M059J (cell line): Measurements from ENCODE around the gene SUPT20HL2. TPM values are rescaled to one million over a fixed set of nuclear protein-coding genes. Genes with fewer than 3 reads are reported as not detected.
"Not testable (repeated sequence)": the region's sequence is repeated elsewhere in the genome, so short reads cannot be mapped to it uniquely, and the experiment has no call there.

Experiments used
- DNase-seq: peaks from one replicate; pipeline ENCODE4 v3.0.0-alpha.2; 2012; ENCODE audit warnings: low read depth
- total RNA-seq: library from RNA; depleted of rRNA; stranded (reverse); fragments of >200 nt; shearing (Covaris generic); gene quantifications from 2 replicates; pipeline ENCODE4 v1.2.3, GENCODE V29; 2014; rRNA removed

The SUPT20HL2 gene
- 0.17 TPM in 1 of 2 replicates, not detected in the other for total RNA-seq

DNA sequence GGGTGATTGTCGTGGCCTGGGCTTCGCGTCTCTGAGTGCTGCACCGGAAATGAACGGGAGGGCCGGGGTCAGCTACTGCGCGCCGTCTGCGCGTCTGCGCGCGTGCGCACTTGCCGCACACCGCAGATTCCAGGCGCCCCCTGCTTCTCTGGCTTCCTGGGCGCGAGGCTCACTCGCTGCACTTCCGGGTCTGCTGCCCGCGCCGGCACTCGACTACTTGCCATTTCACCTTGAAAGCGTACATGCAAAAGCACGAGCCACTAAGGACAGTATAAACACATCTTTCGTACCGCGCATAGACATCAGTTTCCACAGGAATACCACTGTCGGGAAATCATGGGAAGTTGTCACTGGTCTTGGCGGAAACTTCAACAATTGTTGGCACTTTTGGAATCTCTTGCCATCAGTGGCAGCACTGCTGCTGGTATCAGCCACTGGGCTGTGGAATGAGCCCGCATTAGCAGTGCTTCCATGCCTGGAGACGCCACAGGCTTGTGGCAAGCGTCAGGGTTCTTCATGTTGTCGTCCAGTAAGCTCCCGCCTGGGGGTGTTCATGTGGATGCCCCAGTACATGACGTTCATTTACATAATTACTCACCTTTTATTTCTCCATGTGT, at the start of gene SUPT20HL2:
TSS of gene SUPT20HL2 (minus strand) at position 51 of the 617 bp plus-strand sequence. CDS start 754 bp downstream, outside the sequence.
- no peak for DNase-seq

DNA sequence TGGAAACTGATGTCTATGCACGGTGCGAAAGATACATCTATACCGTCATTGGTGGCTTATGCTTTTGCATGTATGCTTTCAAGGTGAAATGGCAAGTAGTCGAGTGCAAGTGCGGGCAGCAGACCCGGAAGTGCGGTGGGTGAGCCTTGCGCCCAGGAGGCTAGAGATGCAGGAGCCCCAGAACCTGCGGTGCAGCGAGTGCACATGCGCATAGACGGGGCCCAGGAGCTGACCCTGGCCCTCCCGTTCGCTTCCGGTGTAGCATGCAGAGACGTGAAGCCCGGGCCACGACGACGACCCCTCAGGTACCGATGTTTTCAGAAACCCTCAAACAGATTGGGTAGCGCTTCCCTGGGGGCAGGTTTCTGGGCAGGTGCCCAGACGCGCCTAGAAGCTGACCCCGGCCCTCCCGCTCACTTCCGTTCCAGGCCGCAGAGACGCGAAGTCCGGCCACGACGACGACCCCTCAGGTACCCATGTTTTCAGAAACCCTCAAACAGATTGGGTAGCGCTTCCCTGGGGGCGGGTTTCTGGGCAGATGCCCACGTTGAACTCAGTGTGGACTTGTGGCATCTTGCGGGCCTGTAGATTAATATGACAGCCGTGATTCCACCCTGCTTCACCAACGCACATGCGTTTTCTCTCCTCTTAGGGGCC, 48.3 kb upstream of the SUPT20HL2 start:
- DNase-seq = not testable (repeated sequence)

DNA sequence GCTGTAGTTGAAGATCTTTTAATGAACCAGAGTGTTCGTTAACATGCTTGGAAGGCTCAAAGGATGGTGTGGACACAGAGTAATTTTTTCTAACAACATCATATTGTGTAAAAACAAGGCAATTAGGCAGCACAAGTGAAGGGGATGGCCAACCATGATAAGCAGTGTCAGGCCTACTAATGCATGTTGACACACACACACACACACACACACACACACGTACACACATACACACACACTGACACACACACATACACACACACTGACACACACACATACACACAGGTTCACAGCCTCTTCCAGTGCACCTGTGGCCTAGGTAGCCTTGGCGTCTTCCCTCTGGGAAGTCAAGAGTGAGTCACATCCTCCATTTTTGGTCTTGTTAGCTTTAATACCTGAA, 46.4 kb upstream of the SUPT20HL2 start, which contains the start of gene SUPT20HL1:
TSS of gene SUPT20HL1 (plus strand) at position 368 of the 400 bp plus-strand sequence. CDS start 2,122 bp downstream, outside the sequence.
- no peak for DNase-seq

DNA sequence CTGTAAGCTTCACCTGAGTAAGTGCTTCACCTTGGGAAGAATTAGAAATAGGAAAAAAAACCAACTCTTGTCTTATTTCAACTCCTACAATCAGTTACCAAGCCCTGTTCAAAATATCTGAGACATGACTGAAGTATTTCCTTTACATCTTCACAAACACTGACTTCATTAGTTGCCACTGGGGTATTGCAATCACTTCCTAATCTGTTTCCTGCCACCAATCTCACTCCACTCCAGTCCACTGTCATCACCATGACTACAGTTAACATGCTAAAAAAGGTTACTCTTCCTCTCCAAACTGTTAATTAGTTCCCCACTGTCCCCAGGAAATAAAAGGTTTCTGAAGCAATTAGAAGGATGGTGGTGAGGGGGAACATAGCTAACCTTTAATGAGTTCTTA, 43.2 kb upstream of the SUPT20HL2 start:
- DNase-seq = peak; percentile 29

DNA sequence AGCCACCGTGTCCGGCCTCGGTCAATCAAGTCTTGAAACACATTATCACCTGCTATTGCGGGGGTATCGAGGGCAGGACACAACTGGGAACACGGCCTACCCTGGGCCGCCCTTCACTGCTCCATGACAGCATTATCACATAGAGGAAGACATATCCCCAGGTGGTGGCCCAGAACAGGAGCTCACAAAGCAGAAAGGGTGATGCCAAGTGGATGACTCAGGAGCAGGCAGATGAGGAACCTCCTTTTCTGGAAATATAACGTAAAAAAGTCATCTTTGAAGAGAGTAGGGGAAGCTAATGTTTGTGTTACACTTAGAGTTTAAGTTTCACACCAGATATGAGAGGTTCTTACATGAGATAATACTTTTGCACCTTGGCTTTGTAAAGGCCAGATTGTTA, 41.2 kb upstream of the SUPT20HL2 start:
- DNase-seq = peak; percentile 42

DNA sequence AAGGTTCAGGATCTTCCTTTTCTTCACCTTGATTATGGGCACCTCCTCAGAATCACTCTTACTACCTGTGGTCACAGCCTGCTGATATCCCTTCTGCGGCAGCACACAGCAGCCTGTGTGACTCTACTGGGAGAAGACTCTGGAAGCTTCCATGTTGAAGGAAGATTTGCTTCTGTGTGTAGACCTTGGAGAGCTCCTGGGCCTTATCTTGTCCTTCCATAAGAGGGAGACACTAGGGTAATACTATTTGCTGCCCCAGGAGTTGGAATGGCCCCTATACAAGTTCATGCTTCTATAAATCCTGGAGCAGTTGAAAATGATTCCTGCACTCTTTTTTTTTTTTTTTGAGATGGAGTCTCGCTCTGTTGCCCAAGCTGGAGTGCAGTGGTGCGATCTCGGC, 36.3 kb upstream of the SUPT20HL2 start:
- DNase-seq = no peak

DNA sequence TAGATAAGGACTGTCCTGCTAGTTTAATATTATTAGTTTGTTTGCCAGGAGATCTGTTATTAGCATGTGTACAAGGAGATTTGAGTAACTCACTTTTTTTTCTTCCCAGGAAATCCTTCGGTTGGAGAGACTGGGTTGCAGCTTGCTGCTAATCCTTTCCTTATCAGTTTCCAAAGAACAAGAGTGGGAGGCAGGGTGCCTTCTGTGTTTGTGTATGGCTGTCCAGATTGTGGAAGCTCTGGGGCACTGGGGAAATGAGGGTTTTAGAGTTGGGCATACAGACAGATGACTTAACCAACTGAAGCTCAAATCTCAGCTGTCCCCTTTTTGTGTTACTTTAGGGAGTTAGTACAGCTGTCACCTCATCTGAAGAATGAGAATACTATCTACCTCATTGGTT, 34.0 kb upstream of the SUPT20HL2 start:
- DNase-seq = no peak

DNA sequence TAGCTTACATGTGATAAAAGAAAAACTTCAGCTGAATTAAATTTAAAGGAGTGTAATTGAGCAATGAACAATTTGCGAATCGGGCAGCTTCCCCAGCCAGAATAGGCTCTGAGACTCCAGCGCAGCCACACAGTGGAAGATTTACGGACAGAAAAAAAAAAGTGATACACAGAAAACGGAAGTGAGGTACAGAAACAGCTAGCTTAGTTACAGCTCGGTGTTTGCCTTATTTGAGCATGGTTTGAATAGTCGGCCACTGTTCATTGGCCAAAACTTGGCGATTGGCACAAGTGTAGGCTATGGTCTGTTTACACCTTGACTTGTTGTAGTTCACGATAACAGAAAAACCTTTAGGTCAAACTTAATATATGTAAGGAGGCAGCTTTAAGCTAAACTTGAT, 29.9 kb upstream of the SUPT20HL2 start:
- no peak for DNase-seq

DNA sequence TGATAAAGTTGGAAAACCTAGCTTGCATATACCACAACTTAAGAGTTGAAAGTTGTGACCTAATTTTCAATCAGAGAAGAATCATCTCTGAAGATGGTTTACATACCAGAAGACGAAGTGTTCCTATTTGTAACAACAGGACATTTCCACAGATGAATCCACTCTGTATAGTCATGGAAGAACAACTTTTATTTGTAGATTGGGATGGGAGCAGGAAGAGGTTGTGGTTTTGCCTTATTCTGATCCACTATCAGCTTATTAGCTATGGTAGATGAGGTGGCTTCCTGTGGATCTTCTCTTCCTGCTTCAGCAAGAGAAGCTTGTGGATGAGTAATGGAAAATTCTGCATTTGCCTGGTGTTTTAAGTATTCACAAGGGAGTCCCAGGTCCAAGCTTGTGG, 27.9 kb upstream of the SUPT20HL2 start:
- DNase-seq = peak; percentile 86

DNA sequence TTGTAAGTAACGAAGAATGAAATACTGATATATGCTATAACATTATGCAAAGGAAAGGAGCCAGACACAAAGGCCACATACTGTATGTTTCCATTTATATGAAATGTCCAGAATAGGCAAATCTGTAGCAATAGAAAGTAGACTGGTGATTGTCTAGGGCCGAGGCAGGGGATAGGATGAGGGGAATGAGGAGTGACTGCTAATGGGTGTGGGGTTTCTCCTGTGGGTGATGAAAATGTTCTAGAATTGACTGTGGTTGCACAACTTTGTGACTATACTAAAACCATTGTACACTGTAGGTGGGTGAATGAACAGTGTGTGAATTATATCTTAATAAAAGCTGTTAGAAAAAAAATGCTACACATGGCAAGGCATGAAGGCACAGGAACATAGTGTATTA, 26.6 kb upstream of the SUPT20HL2 start:
- DNase-seq = no peak

DNA sequence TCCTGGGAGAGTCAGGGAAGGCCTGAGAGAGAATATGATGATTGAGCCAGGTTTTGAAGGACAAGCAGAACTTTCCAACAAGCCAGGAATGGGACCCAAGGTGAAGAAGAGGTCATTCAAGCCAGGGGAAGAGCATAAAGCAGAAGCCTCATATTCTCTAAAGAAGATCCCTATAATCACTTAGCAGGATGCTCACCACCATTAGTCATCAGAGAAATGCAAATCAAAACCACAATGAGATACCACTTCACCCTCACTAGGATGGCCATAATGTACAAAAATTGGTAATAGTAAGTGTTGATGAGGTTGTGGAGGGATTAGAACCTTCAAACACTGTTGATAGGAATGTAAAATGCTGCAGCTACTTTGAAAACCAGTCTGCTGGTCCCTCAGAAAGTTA, 26.0 kb upstream of the SUPT20HL2 start:
- DNase-seq = peak; percentile 32

DNA sequence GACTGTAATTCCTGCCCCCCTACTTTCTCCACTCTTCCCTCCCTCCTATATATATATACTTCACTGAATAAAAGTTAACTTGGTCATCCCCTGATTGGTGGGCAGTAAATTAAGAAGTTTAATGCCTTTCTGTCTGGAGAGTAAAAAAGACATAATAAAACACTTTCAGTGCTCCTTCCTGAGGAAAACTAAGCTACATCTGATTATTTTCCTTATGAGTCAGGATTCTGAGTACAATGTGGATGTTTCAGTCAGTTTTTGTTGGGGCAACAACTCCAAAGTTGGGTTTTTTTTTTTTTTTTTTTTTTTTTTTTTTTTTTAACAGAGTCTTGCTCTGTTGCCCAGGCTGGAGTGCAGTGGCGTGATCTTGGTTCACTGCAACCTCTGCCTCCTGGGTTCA, 22.0 kb upstream of the SUPT20HL2 start:
- peak; percentile 34 for DNase-seq

DNA sequence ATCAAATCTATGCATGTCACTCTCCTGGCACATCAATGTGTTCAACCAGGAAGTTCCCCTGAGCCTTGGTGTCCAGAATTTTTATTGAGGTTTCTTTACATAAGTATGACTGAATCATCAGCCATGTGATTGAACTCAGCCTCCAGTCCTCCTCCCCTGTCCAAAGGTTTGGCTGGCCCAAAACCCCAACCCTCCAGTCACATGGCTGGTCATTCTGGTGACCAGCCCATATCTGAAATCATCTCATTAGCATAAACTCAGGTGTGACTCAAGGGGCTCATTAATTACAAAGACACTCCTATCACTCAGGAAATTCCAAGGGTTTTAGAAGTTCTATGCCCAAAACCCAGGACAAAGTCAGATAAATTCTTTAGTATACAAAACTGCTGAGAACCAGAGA, 20.6 kb upstream of the SUPT20HL2 start:
- DNase-seq = peak; percentile 52

DNA sequence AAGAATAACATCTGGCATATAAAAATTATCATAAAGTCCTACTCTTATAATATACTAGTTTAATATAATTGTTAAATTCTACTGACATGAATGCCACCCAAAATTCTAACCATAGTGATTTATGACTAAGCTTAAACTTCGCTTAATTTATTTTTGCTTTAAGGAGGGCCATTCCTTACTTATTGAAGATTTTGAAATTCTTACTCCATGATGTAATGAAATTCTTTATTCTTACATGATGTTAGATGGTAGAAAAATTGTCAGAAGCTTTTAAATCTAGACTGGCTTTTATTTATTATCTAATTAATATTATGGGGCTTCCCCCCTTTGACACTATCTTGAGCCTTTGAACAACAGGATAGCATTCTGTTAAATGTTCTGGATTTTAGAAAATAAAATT, 19.5 kb upstream of the SUPT20HL2 start:
- DNase-seq = no peak

DNA sequence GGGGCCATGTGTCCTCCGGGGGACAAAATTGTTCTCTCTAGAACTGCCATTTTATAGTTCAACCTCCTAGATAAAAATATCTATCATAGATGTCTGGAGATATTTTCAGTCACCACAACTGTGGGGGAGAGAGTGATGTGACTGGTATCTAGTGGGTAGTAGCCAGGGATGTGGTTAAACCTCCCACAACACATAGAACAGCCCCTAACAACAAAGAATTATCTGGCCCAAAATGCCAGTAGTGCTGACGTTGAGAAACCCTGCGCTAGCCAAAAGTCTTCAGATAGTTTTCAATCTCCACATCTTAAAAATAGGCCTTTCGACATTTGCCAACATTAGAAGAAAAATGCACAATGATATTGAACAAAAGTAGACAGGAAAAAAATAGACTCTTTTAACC, 19.0 kb upstream of the SUPT20HL2 start:
- peak; percentile 32 for DNase-seq

DNA sequence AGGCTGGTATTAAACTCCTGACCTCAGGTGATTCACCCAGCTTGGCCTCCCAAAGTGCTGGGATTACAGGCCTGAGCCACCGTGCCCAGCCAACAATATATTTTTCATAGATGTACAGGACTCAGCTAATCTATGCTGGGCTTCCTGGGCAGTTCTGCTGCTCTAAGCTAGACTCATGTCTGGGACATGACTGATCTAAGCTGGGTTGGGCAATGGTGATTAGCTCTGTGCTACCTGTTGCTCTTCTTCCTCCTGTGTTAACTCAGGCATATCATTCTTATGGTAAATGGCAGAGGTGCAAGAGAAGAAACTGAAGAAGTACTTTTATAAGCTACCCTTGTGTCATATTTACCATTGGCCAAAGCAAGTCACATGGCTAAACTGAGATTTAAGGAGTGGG, 11.4 kb upstream of the SUPT20HL2 start:
- DNase-seq = no peak

DNA sequence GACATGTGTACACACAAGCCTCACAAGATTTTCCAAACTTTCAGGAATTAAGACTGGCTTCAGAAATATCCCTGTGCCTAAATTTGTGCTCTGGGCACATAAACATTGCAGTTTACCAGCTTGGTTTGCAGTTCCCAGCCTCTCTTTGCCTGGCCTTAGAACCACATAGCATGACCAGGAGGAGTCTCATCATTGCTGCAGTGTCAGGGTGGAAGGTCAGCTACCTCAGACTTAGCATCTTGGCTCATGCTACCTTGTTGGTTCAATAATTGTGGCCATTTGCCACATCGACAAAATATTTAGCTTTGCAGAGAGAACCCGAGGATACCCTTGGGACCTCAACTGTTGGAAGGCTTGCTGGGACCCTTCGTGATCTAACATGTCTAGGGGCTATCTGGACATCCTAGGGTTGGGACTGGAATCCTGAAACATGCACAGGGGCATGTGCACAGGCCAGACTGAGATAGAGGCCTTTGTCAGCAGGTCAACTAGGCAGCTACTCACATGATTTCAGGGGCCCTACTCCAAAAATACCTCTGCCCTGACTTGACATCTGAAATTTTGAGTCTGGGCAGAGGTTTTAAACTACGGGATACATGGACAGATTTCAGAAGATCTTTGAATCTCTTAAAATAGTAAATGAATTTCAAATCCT, 8.0 kb upstream of the SUPT20HL2 start:
- no peak for DNase-seq

DNA sequence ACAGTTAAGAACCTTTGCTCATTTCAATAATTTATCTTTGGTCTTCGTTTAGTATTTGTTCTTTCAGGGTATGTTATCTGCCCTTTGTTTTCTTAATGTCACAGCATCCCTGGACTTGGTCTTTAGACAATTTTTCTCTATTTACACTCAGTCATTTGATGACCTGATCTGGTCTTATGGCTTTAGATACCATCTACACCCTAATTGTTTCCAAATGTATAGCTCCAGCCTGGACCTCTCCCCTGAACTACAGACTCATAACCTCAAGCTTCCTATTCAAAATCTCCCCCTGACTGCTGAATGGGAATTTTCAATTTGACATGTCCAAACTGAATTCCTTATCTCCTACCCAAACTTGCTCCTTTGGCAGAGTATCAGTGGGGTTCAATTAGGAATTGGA, 3.7 kb upstream of the SUPT20HL2 start:
- no peak for DNase-seq

DNA sequence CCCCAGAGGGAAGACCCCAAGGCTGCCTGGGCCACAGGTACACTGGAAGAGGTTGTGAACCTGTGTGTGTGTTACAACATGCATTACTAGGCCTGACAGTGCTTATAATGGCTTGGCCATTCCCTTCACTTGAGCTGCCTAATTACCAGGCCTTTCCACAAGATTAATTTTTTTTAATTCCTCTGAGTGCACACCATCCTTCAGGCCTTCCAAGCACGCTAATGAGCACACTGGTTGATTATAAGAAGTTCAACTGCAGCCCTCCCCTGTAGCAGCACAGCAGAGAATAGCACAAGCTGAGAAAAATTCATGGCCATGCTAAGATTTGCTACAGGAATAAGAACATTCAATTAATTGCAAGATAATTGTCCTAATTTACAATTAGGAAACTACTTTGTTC, 2.2 kb upstream of the SUPT20HL2 start:
- no peak for DNase-seq

DNA sequence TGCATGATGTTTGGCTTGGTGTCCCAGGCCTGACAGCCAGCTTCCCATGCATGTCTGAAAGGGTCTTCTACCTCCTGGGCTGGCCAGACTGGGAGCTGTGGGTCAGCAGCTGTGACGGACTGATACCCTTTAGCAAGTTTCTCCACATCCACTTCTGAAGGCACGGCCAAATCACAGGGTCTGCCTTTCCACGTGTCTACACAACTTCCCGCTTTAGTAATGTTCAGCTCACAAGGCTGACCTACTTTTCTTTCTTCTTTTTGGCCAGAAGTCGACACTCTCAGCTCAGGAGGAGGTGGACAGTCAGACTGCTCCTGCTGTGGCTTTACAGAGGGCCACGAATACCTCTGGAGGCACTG, 1.6 kb downstream of the SUPT20HL2 start:
- not testable (repeated sequence) for DNase-seq

DNA sequence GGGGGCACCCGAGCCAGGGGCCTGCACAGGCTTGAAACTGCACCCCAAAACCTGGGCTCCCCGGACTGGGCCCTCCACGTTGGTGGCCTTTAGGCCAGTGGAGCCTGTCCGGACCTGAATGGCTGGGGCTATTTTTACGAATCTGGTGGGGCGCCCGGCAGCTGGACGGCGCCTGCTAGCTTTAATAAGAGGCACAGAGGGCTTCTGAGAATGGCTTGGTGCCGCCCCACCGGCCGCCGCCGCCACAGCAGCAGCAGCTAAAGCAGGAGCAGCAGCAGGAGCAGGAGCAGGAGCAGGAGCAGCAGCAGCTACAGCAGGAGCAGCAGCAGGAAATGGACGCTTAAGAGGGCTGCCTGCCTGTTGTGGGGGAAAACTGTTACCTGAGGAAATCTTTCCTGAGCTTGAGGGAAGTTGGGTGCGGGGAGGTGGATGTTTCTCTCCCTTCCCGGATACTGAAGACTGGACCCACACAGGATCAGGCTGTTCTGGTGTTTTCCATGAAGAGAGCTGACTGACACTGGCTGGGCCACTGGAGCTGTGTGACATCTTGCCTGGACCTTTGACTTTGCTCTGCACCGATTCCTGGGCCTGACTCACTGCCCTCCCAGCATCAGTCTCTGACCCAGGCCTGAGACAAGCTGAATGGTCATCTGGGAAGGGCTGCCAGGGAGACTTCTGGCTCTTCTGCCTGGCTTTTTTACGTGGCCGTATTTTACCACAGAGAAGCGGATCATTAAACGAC, 2.2 kb downstream of the SUPT20HL2 start:
- DNase-seq = not testable (repeated sequence)

DNA sequence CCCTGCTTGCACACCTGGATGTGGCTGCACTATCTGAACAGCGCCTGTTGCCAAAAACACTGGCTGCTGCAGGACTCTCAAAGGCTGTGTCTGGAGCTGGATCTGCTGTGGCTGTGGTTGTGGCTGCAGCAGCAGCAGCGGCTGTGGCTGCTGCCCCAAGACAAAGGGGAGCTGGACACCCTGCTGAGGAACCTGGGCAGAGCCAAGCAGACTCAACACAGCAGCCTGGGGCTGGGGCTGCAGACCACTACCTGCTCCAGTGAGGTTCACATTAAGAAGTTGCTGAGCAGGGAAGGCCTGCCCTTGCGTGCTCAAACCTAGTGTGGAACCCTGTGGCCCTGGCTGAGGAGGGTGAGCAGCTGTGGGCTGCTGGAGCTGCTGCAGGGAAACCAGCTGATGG, 3.0 kb downstream of the SUPT20HL2 start:
- not testable (repeated sequence) for DNase-seq
